Measurements from ENCODE around the gene CD6.

CD6 gene

DNA sequence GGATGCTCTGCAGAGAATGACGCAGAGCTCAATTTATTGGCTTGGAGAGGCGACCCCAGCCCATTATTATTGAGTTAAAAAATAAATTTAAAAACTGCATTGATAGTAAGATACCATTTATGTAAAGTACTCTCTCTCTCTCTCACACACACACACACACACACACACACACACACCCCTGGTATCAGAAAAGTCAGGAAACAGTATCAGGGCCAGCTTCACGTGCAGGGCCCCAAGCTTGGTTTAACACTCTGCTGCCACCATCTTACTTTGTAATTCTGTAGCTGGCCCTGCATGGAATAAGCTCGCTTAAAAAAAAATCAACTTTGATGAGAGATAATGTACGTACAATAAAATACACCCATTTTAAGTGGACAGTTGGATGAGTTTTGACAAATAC is 71.1 kb downstream of the CD6 start:
- Histone ChIP-seq H3K79me2 (ENCODE audit: control insufficient read depth, low read length) (no peaks in the 10 kb centered on the region), H3K9me3 (ENCODE audit: control insufficient read depth, insufficient read depth, low read length) (no peaks in the 10 kb centered on the region), H3K36me3 (ENCODE audit: control insufficient read depth, low read length) (no peaks in the 10 kb centered on the region), H3K9me2 (replicated peaks; ENCODE audit: control insufficient read depth, low read length) (no peaks in the 10 kb centered on the region), H3K27ac (ENCODE audit: low read depth, low read length) (peak overlapping the region; percentile 75), H3K27me3 (ENCODE audit: control insufficient read depth, low read length) (no peaks in the 10 kb centered on the region), H3K4me3 (ENCODE audit: low read length) (peak overlapping the region; percentile 73), H3K4me1 (ENCODE audit: control insufficient read depth, low read length) (peaks cover 45% of the 10 kb centered on the region), H4K20me1 (ENCODE audit: control insufficient read depth, insufficient read depth, low read depth, low read length) (no peaks in the 10 kb centered on the region), H3K4me2 (ENCODE audit: low read length) (peak overlapping the region; percentile 83), H3F3A (ENCODE audit: control insufficient read depth, insufficient read depth) (peaks cover 2% of the 10 kb centered on the region; the same call in 1 of the 2 replicates)
- TF ChIP-seq CTCF (IDR thresholded peaks at IDR 0.05; ENCODE audit: low read depth, low read length, poor library complexity, severe bottlenecking) = no peak

GRCh38 chr11:61042961-61043540 is 71.6 kb downstream of the CD6 start:
- H3K79me2 ChIP-seq (ENCODE audit: control insufficient read depth, low read length) = no peaks in the 10 kb centered on the region
- peak overlapping the region; percentile 83 for H3K4me2 ChIP-seq (ENCODE audit: low read length)
- no peaks in the 10 kb centered on the region for H3K9me2 ChIP-seq (replicated peaks; ENCODE audit: control insufficient read depth, low read length)
- TF ChIP-seq EZH2phosphoT487 (IDR thresholded peaks at IDR 0.05; ENCODE audit: borderline replicate concordance, low read length) (no peak), CTCF (IDR thresholded peaks at IDR 0.05; ENCODE audit: low read depth, low read length, poor library complexity, severe bottlenecking) (no peak)
- H3K36me3 ChIP-seq (ENCODE audit: control insufficient read depth, low read length) = no peaks in the 10 kb centered on the region
- H3K4me1 ChIP-seq (ENCODE audit: control insufficient read depth, low read length) = peaks cover 41% of the 10 kb centered on the region
- H3K4me3 ChIP-seq (ENCODE audit: low read length) = peak overlapping the region; percentile 73
- H3K27ac ChIP-seq (ENCODE audit: low read depth, low read length) = peak overlapping the region; percentile 75
- no peaks in the 10 kb centered on the region for H3K9me3 ChIP-seq (ENCODE audit: control insufficient read depth, insufficient read depth, low read length)
- H3F3A ChIP-seq (ENCODE audit: control insufficient read depth, insufficient read depth) = peaks cover 2% of the 10 kb centered on the region; the same call in 1 of the 2 replicates
- no peaks in the 10 kb centered on the region for H4K20me1 ChIP-seq (ENCODE audit: control insufficient read depth, insufficient read depth, low read depth, low read length)
- H3K27me3 ChIP-seq (ENCODE audit: control insufficient read depth, low read length) = no peaks in the 10 kb centered on the region

- H3F3A ChIP-seq (ENCODE audit: control insufficient read depth, insufficient read depth) = peaks cover 2% of the 10 kb centered on the region; the same call in 1 of the 2 replicates
These were observed 73.8 kb downstream of the CD6 start for GRCh38 chr11:61045271-61045670.

More at GRCh38 chr11:61045271-61045670, 73.8 kb downstream of the CD6 start:
- no peak overlapping the region for H3K4me3 ChIP-seq (ENCODE audit: low read length)
- no peak overlapping the region for H3K4me2 ChIP-seq (ENCODE audit: low read length)
- no peaks in the 10 kb centered on the region for H3K9me3 ChIP-seq (ENCODE audit: control insufficient read depth, insufficient read depth, low read length)
- no peak overlapping the region for H3K27ac ChIP-seq (ENCODE audit: low read depth, low read length)
- H3K4me1 ChIP-seq (ENCODE audit: control insufficient read depth, low read length) = peaks cover 35% of the 10 kb centered on the region
- no peaks in the 10 kb centered on the region for H4K20me1 ChIP-seq (ENCODE audit: control insufficient read depth, insufficient read depth, low read depth, low read length)
- H3K27me3 ChIP-seq (ENCODE audit: control insufficient read depth, low read length) = no peaks in the 10 kb centered on the region
- no peaks in the 10 kb centered on the region for H3K9me2 ChIP-seq (replicated peaks; ENCODE audit: control insufficient read depth, low read length)
- H3K36me3 ChIP-seq (ENCODE audit: control insufficient read depth, low read length) = no peaks in the 10 kb centered on the region
- no peaks in the 10 kb centered on the region for H3K79me2 ChIP-seq (ENCODE audit: control insufficient read depth, low read length)
- TF ChIP-seq EZH2phosphoT487 (IDR thresholded peaks at IDR 0.05; ENCODE audit: borderline replicate concordance, low read length) = no peak
- no peak for TF ChIP-seq CTCF (IDR thresholded peaks at IDR 0.05; ENCODE audit: low read depth, low read length, poor library complexity, severe bottlenecking)
